ENCODE measurements around the gene MSANTD7. TPM values are rescaled to one million over a fixed set of nuclear protein-coding genes. Genes with fewer than 3 reads are reported as not detected.
"Not testable (repeated sequence)": the region's sequence is repeated elsewhere in the genome, so short reads cannot be mapped to it uniquely, and the experiment has no call there.

The MSANTD7 gene
- total and polyA plus RNA-seq, 4 experiments from 2014 or later, result 6.5 to 17.0 (median 12.3) TPM

GRCh38 chr10:14810969-14811953 lies 26.8 kb upstream of the MSANTD7 start:
- POLR2A ChIA-PET (ENCODE audit: partially characterized antibody), result interaction anchor here (2.1 kb wide), 1 partner anchor 27 kb away, joined by 9 read pairs; the partner anchor contains the start of genes CDNF, HSPA14 and MSANTD7
- peaks cover 8% of the 10 kb centered on the region for H3K4me1 ChIP-seq (ENCODE audit: insufficient read depth, low read length)
- DNase-seq, result no peak
- Mint-ChIP-seq H3K27ac (peak overlapping the region in 2 of 7 donors; percentile 11 to 89), H3K9me3 (no peaks in the 10 kb centered on the region), H3K4me1 (peaks cover 7 to 18% (median 8%) of the 10 kb centered on the region in 4 donors), H3K27me3 (no peaks in the 10 kb centered on the region), H3K36me3 (no peaks in the 10 kb centered on the region), H3K4me3 (no peak overlapping the region)
- H3K27ac ChIP-seq (ENCODE audit: low read depth, low read length), result no peak overlapping the region
- no peaks in the 10 kb centered on the region for H3K9me3 ChIP-seq (ENCODE audit: control insufficient read depth in 1 of 2, low read length in 2 of 2)
- no peak overlapping the region for H3K4me3 ChIP-seq (ENCODE audit: low read length in 2 of 2)
- no peaks in the 10 kb centered on the region for H3K27me3 ChIP-seq (ENCODE audit: insufficient read depth, low read length)
- intact Hi-C loops (cut with micrococcal nuclease), result no loop called here
- CTCF ChIA-PET (ENCODE audit: partially characterized antibody), result no interaction called here
- no peaks in the 10 kb centered on the region for H3K36me3 ChIP-seq (ENCODE audit: insufficient read depth, low read length)

- peak in 1 of 5 donors; percentile 72 for DNase-seq
Observed at GRCh38 chr10:14812271-14812670, 25.8 kb upstream of the MSANTD7 start.

GRCh38 chr10:14815681-14816080 lies 22.4 kb upstream of the MSANTD7 start:
- H3K27me3 Mint-ChIP-seq, result no peaks in the 10 kb centered on the region
- no peak overlapping the region for H3K27ac Mint-ChIP-seq
- peaks cover 8% of the 10 kb centered on the region for H3K4me1 ChIP-seq (ENCODE audit: insufficient read depth, low read length)
- H3K4me1 Mint-ChIP-seq, result peaks cover 7 to 18% (median 9%) of the 10 kb centered on the region in 4 donors
- H3K4me3 Mint-ChIP-seq, result no peak overlapping the region
- H3K9me3 ChIP-seq (ENCODE audit: control insufficient read depth in 1 of 2, low read length in 2 of 2), result no peaks in the 10 kb centered on the region
- no peaks in the 10 kb centered on the region for H3K27me3 ChIP-seq (ENCODE audit: insufficient read depth, low read length)
- H3K27ac ChIP-seq (ENCODE audit: low read depth, low read length), result no peak overlapping the region
- no peaks in the 10 kb centered on the region for H3K9me3 Mint-ChIP-seq
- H3K4me3 ChIP-seq (ENCODE audit: low read length in 2 of 2), result no peak overlapping the region
- intact Hi-C loops (cut with micrococcal nuclease), result no loop called here
- no peaks in the 10 kb centered on the region for H3K36me3 ChIP-seq (ENCODE audit: insufficient read depth, low read length)
- no peaks in the 10 kb centered on the region for H3K36me3 Mint-ChIP-seq
- no peak for DNase-seq
- ChIA-PET POLR2A (ENCODE audit: partially characterized antibody) (no interaction called here), CTCF (ENCODE audit: partially characterized antibody) (interaction anchor here (0.7 to 1.1 kb wide), 2 partner anchors 261 to 317 kb away, joined by 3 read pairs; no protein-coding TSS in a partner anchor)

More at GRCh38 chr10:14812271-14812670, 25.8 kb upstream of the MSANTD7 start:
- Histone ChIP-seq H3K4me1 (ENCODE audit: insufficient read depth, low read length) (peaks cover 8% of the 10 kb centered on the region), H3K27me3 (ENCODE audit: insufficient read depth, low read length) (no peaks in the 10 kb centered on the region), H3K27ac (ENCODE audit: low read depth, low read length) (no peak overlapping the region), H3K9me3 (ENCODE audit: control insufficient read depth in 1 of 2, low read length in 2 of 2) (no peaks in the 10 kb centered on the region), H3K4me3 (ENCODE audit: low read length in 2 of 2) (no peak overlapping the region), H3K36me3 (ENCODE audit: insufficient read depth, low read length) (no peaks in the 10 kb centered on the region)
- no peaks in the 10 kb centered on the region for H3K27me3 Mint-ChIP-seq
- peak overlapping the region in 5 of 8 donors; percentile 12 to 88 (median 61) for H3K4me3 Mint-ChIP-seq
- H3K4me1 Mint-ChIP-seq, result peaks cover 7 to 18% (median 8%) of the 10 kb centered on the region in 4 donors
- intact Hi-C loops (cut with micrococcal nuclease), result no loop called here
- peak overlapping the region in 2 of 7 donors; percentile 46 to 89 for H3K27ac Mint-ChIP-seq
- H3K36me3 Mint-ChIP-seq, result no peaks in the 10 kb centered on the region
- no peaks in the 10 kb centered on the region for H3K9me3 Mint-ChIP-seq
- POLR2A ChIA-PET (ENCODE audit: partially characterized antibody), result interaction anchor here (2.1 kb wide), 1 partner anchor 26 kb away, joined by 9 read pairs; the partner anchor contains the start of genes CDNF, HSPA14 and MSANTD7
- CTCF ChIA-PET (ENCODE audit: partially characterized antibody), result no interaction called here

GRCh38 chr10:14816717-14817116 lies 21.4 kb upstream of the MSANTD7 start:
- H3K27me3 ChIP-seq (ENCODE audit: insufficient read depth, low read length); H3K27ac ChIP-seq (ENCODE audit: low read depth, low read length); H3K9me3 Mint-ChIP-seq; H3K36me3 Mint-ChIP-seq; H3K27me3 Mint-ChIP-seq; DNase-seq; POLR2A ChIA-PET (ENCODE audit: partially characterized antibody); H3K4me3 Mint-ChIP-seq; H3K36me3 ChIP-seq (ENCODE audit: insufficient read depth, low read length); intact Hi-C loops (cut with micrococcal nuclease); H3K4me1 ChIP-seq (ENCODE audit: insufficient read depth, low read length); H3K4me3 ChIP-seq (ENCODE audit: low read length in 2 of 2); H3K9me3 ChIP-seq (ENCODE audit: control insufficient read depth in 1 of 2, low read length in 2 of 2): not testable (repeated sequence)
- Mint-ChIP-seq H3K27ac (peak overlapping the region in 1 of 7 donors; percentile 53), H3K4me1 (peaks cover 7 to 14% (median 12%) of the 10 kb centered on the region in 4 donors)
- CTCF ChIA-PET (ENCODE audit: partially characterized antibody), result interaction anchor here (0.7 kb wide), 1 partner anchor 27 kb away, joined by 3 read pairs; no protein-coding TSS in a partner anchor

- no peak overlapping the region for H3K4me3 Mint-ChIP-seq
- no peaks in the 10 kb centered on the region for H3K9me3 Mint-ChIP-seq
- no peaks in the 10 kb centered on the region for H3K27me3 Mint-ChIP-seq
- no peaks in the 10 kb centered on the region for H3K36me3 Mint-ChIP-seq
- H3K4me1 ChIP-seq (ENCODE audit: insufficient read depth, low read length), result no peaks in the 10 kb centered on the region
- peaks cover 0 to 10% (median 4%) of the 10 kb centered on the region in 4 donors for H3K4me1 Mint-ChIP-seq
- no peak for DNase-seq
- H3K27ac ChIP-seq (ENCODE audit: low read depth, low read length), result no peak overlapping the region
- H3K36me3 ChIP-seq (ENCODE audit: insufficient read depth, low read length), result no peaks in the 10 kb centered on the region
- no peaks in the 10 kb centered on the region for H3K9me3 ChIP-seq (ENCODE audit: control insufficient read depth in 1 of 2, low read length in 2 of 2)
- H3K4me3 ChIP-seq (ENCODE audit: low read length in 2 of 2), result no peak overlapping the region
- H3K27ac Mint-ChIP-seq, result no peak overlapping the region
- ChIA-PET CTCF (ENCODE audit: partially characterized antibody) (interaction anchor here (0.7 to 1.6 kb wide), 3 partner anchors 21 to 283 kb away, joined by 3 to 9 read pairs (median 3); no protein-coding TSS in a partner anchor), POLR2A (ENCODE audit: partially characterized antibody) (interaction anchor here (0.9 to 1.2 kb wide), 2 partner anchors 265 to 278 kb away, joined by 3 to 4 read pairs; no protein-coding TSS in a partner anchor)
- intact Hi-C loops (cut with micrococcal nuclease), result loop anchor here (5.0 kb wide), 1 partner anchor 518 kb away; no protein-coding TSS in a partner anchor
- H3K27me3 ChIP-seq (ENCODE audit: insufficient read depth, low read length), result no peaks in the 10 kb centered on the region
Observed at GRCh38 chr10:14820010-14820774, 17.9 kb upstream of the MSANTD7 start.

- H3K27ac Mint-ChIP-seq, result no peak overlapping the region
- intact Hi-C loops (cut with micrococcal nuclease), result loop anchor here (5.0 kb wide), 1 partner anchor 518 kb away; no protein-coding TSS in a partner anchor
- CTCF ChIA-PET (ENCODE audit: partially characterized antibody), result no interaction called here
Observed at GRCh38 chr10:14820775-14821154, 17.3 kb upstream of the MSANTD7 start.

More at GRCh38 chr10:14820775-14821154, 17.3 kb upstream of the MSANTD7 start:
- DNase-seq, result no peak
- Histone ChIP-seq H3K4me1 (ENCODE audit: insufficient read depth, low read length) (no peaks in the 10 kb centered on the region), H3K36me3 (ENCODE audit: insufficient read depth, low read length) (no peaks in the 10 kb centered on the region), H3K27me3 (ENCODE audit: insufficient read depth, low read length) (no peaks in the 10 kb centered on the region), H3K27ac (ENCODE audit: low read depth, low read length) (no peak overlapping the region), H3K9me3 (ENCODE audit: control insufficient read depth in 1 of 2, low read length in 2 of 2) (no peaks in the 10 kb centered on the region), H3K4me3 (ENCODE audit: low read length in 2 of 2) (no peak overlapping the region)
- no peaks in the 10 kb centered on the region for H3K9me3 Mint-ChIP-seq
- peak overlapping the region in 1 of 8 donors; percentile 17 for H3K4me3 Mint-ChIP-seq
- no peaks in the 10 kb centered on the region for H3K36me3 Mint-ChIP-seq
- H3K4me1 Mint-ChIP-seq, result peaks cover 0 to 10% (median 4%) of the 10 kb centered on the region in 4 donors
- POLR2A ChIA-PET (ENCODE audit: partially characterized antibody), result no interaction called here
- H3K27me3 Mint-ChIP-seq, result no peaks in the 10 kb centered on the region
